ENCODE data around the gene RAB11FIP2. TPM values are rescaled to one million over a fixed set of nuclear protein-coding genes. Genes with fewer than 3 reads are reported as not detected.
"Not testable (repeated sequence)": the region's sequence is repeated elsewhere in the genome, so short reads cannot be mapped to it uniquely, and the experiment has no call there.

The RAB11FIP2 gene
- total RNA-seq, 1 experiment from 2014 or later, result 18.5 TPM

DNA sequence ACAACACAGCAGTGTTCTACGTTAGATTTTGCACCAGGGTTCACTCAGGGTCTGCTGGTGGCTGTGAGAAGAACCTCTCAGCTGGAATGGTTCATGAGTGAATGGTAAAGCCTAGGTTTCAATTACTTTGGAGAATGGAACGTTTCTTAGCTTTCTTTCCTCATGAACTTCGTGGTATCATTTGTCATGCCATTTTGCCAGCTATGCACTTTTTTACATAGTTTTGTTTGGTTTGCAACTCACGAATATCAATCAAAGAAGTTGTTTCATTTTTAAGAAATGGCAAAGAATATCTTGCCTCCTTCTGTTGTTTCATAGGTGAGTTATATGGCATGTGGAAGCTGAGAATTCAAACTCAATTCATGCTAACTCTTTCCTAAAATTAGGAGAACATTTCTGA lies 34.1 kb upstream of the RAB11FIP2 start:
- no peaks in the 10 kb centered on the region for H3K36me3 ChIP-seq (ENCODE audit: insufficient read depth, low read length, poor library complexity, severe bottlenecking)
- ChIA-PET POLR2A (ENCODE audit: low non-redundant PET) (no interaction called here), CTCF (no interaction called here)
- no peak overlapping the region for H3K27ac ChIP-seq (ENCODE audit: low read depth, low read length, poor library complexity, severe bottlenecking)
- no peak overlapping the region for H3K4me3 ChIP-seq (ENCODE audit: low read depth, low read length, poor library complexity, severe bottlenecking)
- DNase-seq (ENCODE audit: low spot score), result no peak
- intact Hi-C loops (cut with micrococcal nuclease; ENCODE audit: unreplicated experiment), result no loop called here
- H3K4me1 ChIP-seq (ENCODE audit: insufficient read depth, low read length, poor library complexity, severe bottlenecking), result no peaks in the 10 kb centered on the region
- no TSS peak for BruUV-seq (replicated peaks)
- H3K27me3 ChIP-seq (replicated peaks; ENCODE audit: insufficient read depth, low read depth, low read length, poor library complexity), result no peaks in the 10 kb centered on the region
- no peaks in the 10 kb centered on the region for H3K9me3 ChIP-seq (ENCODE audit: low read depth, low read length, poor library complexity, severe bottlenecking)
- TF ChIP-seq, protein P1, sequence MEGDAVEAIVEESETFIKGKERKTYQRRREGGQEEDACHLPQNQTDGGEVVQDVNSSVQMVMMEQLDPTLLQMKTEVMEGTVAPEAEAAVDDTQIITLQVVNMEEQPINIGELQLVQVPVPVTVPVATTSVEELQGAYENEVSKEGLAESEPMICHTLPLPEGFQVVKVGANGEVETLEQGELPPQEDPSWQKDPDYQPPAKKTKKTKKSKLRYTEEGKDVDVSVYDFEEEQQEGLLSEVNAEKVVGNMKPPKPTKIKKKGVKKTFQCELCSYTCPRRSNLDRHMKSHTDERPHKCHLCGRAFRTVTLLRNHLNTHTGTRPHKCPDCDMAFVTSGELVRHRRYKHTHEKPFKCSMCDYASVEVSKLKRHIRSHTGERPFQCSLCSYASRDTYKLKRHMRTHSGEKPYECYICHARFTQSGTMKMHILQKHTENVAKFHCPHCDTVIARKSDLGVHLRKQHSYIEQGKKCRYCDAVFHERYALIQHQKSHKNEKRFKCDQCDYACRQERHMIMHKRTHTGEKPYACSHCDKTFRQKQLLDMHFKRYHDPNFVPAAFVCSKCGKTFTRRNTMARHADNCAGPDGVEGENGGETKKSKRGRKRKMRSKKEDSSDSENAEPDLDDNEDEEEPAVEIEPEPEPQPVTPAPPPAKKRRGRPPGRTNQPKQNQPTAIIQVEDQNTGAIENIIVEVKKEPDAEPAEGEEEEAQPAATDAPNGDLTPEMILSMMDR (conservative IDR thresholded peaks at IDR 0.05; ENCODE audit: low read depth, low read length), result no peak
- no peak for TF ChIP-seq EZH2 (IDR thresholded peaks at IDR 0.05; ENCODE audit: borderline replicate concordance, low read depth, low read length, poor library complexity, severe bottlenecking)

GRCh38 chr10:118076705-118077104 lies 30.0 kb upstream of the RAB11FIP2 start:
- no peak overlapping the region for H3K4me3 ChIP-seq (ENCODE audit: low read depth, low read length, poor library complexity, severe bottlenecking)
- no peaks in the 10 kb centered on the region for H3K9me3 ChIP-seq (ENCODE audit: low read depth, low read length, poor library complexity, severe bottlenecking)
- intact Hi-C loops (cut with micrococcal nuclease; ENCODE audit: unreplicated experiment), result no loop called here
- no TSS peak for BruUV-seq (replicated peaks)
- H3K27ac ChIP-seq (ENCODE audit: low read depth, low read length, poor library complexity, severe bottlenecking), result no peak overlapping the region
- POLR2A ChIA-PET (ENCODE audit: low non-redundant PET), result interaction anchor here (0.8 kb wide), 1 partner anchor 92 kb away, joined by 3 read pairs; no protein-coding TSS in a partner anchor
- no peaks in the 10 kb centered on the region for H3K36me3 ChIP-seq (ENCODE audit: insufficient read depth, low read length, poor library complexity, severe bottlenecking)
- DNase-seq (ENCODE audit: low spot score), result no peak
- peaks cover 11% of the 10 kb centered on the region for H3K27me3 ChIP-seq (replicated peaks; ENCODE audit: insufficient read depth, low read depth, low read length, poor library complexity)
- TF ChIP-seq, protein P1 (conservative IDR thresholded peaks at IDR 0.05; ENCODE audit: low read depth, low read length), result no peak
- TF ChIP-seq EZH2 (IDR thresholded peaks at IDR 0.05; ENCODE audit: borderline replicate concordance, low read depth, low read length, poor library complexity, severe bottlenecking), result no peak
- no peaks in the 10 kb centered on the region for H3K4me1 ChIP-seq (ENCODE audit: insufficient read depth, low read length, poor library complexity, severe bottlenecking)
- CTCF ChIA-PET, result no interaction called here

- ChIA-PET POLR2A (ENCODE audit: low non-redundant PET) (no interaction called here), CTCF (no interaction called here)
- no peaks in the 10 kb centered on the region for H3K9me3 ChIP-seq (ENCODE audit: low read depth, low read length, poor library complexity, severe bottlenecking)
- no peak for DNase-seq (ENCODE audit: low spot score)
- TF ChIP-seq EZH2 (IDR thresholded peaks at IDR 0.05; ENCODE audit: borderline replicate concordance, low read depth, low read length, poor library complexity, severe bottlenecking), result no peak
- TF ChIP-seq, protein P1 (conservative IDR thresholded peaks at IDR 0.05; ENCODE audit: low read depth, low read length), result no peak
- H3K27ac ChIP-seq (ENCODE audit: low read depth, low read length, poor library complexity, severe bottlenecking), result no peak overlapping the region
- H3K4me3 ChIP-seq (ENCODE audit: low read depth, low read length, poor library complexity, severe bottlenecking), result no peak overlapping the region
- intact Hi-C loops (cut with micrococcal nuclease; ENCODE audit: unreplicated experiment), result no loop called here
- no peaks in the 10 kb centered on the region for H3K36me3 ChIP-seq (ENCODE audit: insufficient read depth, low read length, poor library complexity, severe bottlenecking)
- BruUV-seq (replicated peaks), result no TSS peak
- no peaks in the 10 kb centered on the region for H3K4me1 ChIP-seq (ENCODE audit: insufficient read depth, low read length, poor library complexity, severe bottlenecking)
- peaks cover 36% of the 10 kb centered on the region for H3K27me3 ChIP-seq (replicated peaks; ENCODE audit: insufficient read depth, low read depth, low read length, poor library complexity)
Measured at GRCh38 chr10:118072840-118073239, 26.1 kb upstream of the RAB11FIP2 start.

DNA sequence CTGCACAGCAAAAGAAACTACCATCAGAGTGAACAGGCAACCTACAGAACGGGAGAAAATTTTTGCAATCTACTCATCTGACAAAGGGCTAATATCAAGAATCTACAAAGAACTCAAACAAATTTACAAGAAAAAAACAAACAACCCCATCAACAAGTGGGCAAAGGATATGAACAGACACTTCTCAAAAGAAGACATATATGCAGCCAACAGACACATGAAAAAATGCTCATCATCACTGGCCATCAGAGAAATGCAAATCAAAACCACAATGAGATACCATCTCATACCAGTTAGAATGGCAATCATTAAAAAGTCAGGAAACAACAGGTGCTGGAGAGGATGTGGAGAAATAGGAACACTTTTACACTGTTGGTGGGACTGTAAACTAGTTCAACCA lies 20.6 kb upstream of the RAB11FIP2 start:
- H3K36me3 ChIP-seq (ENCODE audit: insufficient read depth, low read length, poor library complexity, severe bottlenecking); H3K9me3 ChIP-seq (ENCODE audit: low read depth, low read length, poor library complexity, severe bottlenecking); POLR2A ChIA-PET (ENCODE audit: low non-redundant PET); H3K4me3 ChIP-seq (ENCODE audit: low read depth, low read length, poor library complexity, severe bottlenecking); H3K27ac ChIP-seq (ENCODE audit: low read depth, low read length, poor library complexity, severe bottlenecking); BruUV-seq (replicated peaks); H3K4me1 ChIP-seq (ENCODE audit: insufficient read depth, low read length, poor library complexity, severe bottlenecking); CTCF ChIA-PET; intact Hi-C loops (cut with micrococcal nuclease; ENCODE audit: unreplicated experiment); DNase-seq (ENCODE audit: low spot score): not testable (repeated sequence)
- peaks cover 47% of the 10 kb centered on the region for H3K27me3 ChIP-seq (replicated peaks; ENCODE audit: insufficient read depth, low read depth, low read length, poor library complexity)

Data from A673 (cell line).